Mesendoderm (in vitro differentiated cells): ENCODE data around the gene RFX2. TPM values are rescaled to one million over a fixed set of nuclear protein-coding genes. Genes with fewer than 3 reads are reported as not detected.

Experiments
- DNase-seq: peaks from one replicate; pipeline ENCODE4 v3.0.0; 2013
- H2AK5ac ChIP-seq: 2 replicates; pipeline ENCODE4 v1.6.1; 2013; ENCODE audit warnings: low read length, inconsistent platforms
- H2BK120ac ChIP-seq: 2 replicates; pipeline ENCODE4 v1.6.1; 2013; ENCODE audit warnings: low read depth, mild to moderate bottlenecking, low read length, moderate library complexity, mixed read lengths
- H2BK15ac ChIP-seq: replicated peaks from 2 replicates; pipeline ENCODE4 v1.6.1; 2013; ENCODE audit warnings: low read depth, mild to moderate bottlenecking, moderate library complexity
- H2BK5ac ChIP-seq: 2 replicates; pipeline ENCODE4 v1.6.1; 2013; ENCODE audit warnings: low read length, inconsistent platforms
- H3K18ac ChIP-seq: 2 replicates; pipeline ENCODE4 v1.6.1; 2013; ENCODE audit warnings: mild to moderate bottlenecking, low read length, mixed read lengths
- H3K23ac ChIP-seq: one replicate; pipeline ENCODE4 v1.6.1; 2013; ENCODE audit warnings: low read length
- H3K27ac ChIP-seq: 2 replicates; pipeline ENCODE4 v1.5.1; 2013; ENCODE audit warnings: low read depth, mild to moderate bottlenecking, inconsistent platforms, low read length, moderate library complexity
- H3K27me3 ChIP-seq: 2 replicates; pipeline ENCODE4 v1.6.1; 2013; ENCODE audit warnings: low read length, control low read depth, mild to moderate bottlenecking, inconsistent platforms; ENCODE audit not compliant: insufficient read depth, poor library complexity
- H3K36me3 ChIP-seq: 2 replicates; pipeline ENCODE4 v1.6.1; 2013; ENCODE audit warnings: low read length, inconsistent platforms; ENCODE audit not compliant: control insufficient read depth, insufficient read depth
- H3K4ac ChIP-seq: one replicate; pipeline ENCODE4 v1.6.1; 2013; ENCODE audit warnings: low read depth, mild to moderate bottlenecking, low read length, moderate library complexity
- H3K4me1 ChIP-seq: 2 replicates; pipeline ENCODE4 v1.6.1; 2013; ENCODE audit warnings: low read depth, low read length, inconsistent platforms; ENCODE audit not compliant: control insufficient read depth
- H3K4me2 ChIP-seq: 2 replicates; pipeline ENCODE4 v1.6.1; 2013; ENCODE audit warnings: low read length
- H3K4me3 ChIP-seq: 2 replicates; pipeline ENCODE4 v1.5.1; 2013; ENCODE audit warnings: mild to moderate bottlenecking, low read length
- H3K56ac ChIP-seq: one replicate; pipeline ENCODE4 v1.6.1; 2013; ENCODE audit warnings: low read length
- H3K79me1 ChIP-seq: 2 replicates; pipeline ENCODE4 v1.6.1; 2013; ENCODE audit warnings: low read length, inconsistent platforms
- H3K79me2 ChIP-seq: 2 replicates; pipeline ENCODE4 v1.6.1; 2013; ENCODE audit warnings: mild to moderate bottlenecking, low read length; ENCODE audit not compliant: control insufficient read depth, insufficient read depth
- H3K9ac ChIP-seq: 2 replicates; pipeline ENCODE4 v1.6.1; 2013; ENCODE audit warnings: low read length, inconsistent platforms
- H4K5ac ChIP-seq: one replicate; pipeline ENCODE4 v1.6.1; 2013; ENCODE audit warnings: low read length
- H4K8ac ChIP-seq: one replicate; pipeline ENCODE4 v1.6.1; 2013; ENCODE audit warnings: low read depth, mild to moderate bottlenecking, control low read depth, low read length, moderate library complexity
- WGBS: extraction: QIAGEN DNeasy Blood & Tissue Kit; methylation state at CpG from one replicate; pipeline ENCODE4 v1.1.7; 2013; ENCODE audit warnings: low lambda C conversion rate, missing lambda C conversion rate; ENCODE audit not compliant: insufficient coverage; ENCODE audit errors: extremely low coverage; 5-methylcytosine and 5-hydroxymethylcytosine counted together
- polyA plus RNA-seq, 2 experiments: library from polyadenylated mRNA; stranded (reverse); fragments of 200-250 nt; gene quantifications; one replicate each; pipeline ENCODE4 v1.2.3, GENCODE V29; 2013

RFX2 gene
- 2.2 TPM for polyA plus RNA-seq (2013, experiment 1 of 2)
- polyA plus RNA-seq (2013, experiment 2 of 2), result 2.3 TPM

DNA sequence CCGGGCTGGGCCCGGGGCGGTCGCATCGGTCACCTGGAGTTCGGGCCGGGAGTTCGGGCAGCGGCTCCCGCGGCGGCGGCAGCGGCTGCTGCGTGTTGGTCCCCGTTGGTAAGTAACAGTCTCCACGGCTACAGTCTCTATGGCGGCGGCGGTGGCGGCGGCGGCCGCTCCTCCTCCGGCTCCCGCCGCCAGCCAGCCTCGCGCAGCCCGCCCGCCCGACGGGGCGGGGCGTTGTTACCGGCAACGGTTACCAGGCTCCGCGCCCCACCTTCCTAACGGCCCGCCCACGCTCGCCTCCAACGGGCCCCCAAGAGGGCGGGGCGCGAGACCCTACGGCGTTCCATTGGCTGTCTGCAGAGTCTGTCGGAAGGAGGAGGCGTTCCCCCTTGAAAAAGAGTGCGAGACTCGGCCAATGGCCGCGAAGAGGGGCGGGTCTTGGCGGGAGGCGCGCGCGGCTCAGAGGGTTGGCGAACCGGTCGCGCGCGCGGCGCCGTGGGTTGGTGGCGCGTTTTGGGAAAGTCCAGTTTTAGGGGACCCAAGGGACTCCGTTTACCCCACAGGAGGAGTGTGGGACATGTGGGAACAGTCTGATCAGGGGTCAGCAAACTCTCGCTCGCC is at the start of gene RFX2:
Gene RFX2, minus strand, starts transcription at position 141 of the 618 bp plus-strand sequence. CDS start 63,004 bp downstream, outside the sequence.
- H3K23ac ChIP-seq, result no peak within 1 kb of the TSS
- H3K9ac ChIP-seq, result peak within 1 kb of the TSS; percentile 66
- no peak within 1 kb of the TSS for H3K27ac ChIP-seq
- peak; percentile 99 for DNase-seq
- H3K27me3 ChIP-seq, result peaks cover 12% of the 10 kb centered on the region
- no peaks in the 10 kb centered on the region for H3K4me1 ChIP-seq
- peak within 1 kb of the TSS; percentile 72 for H3K18ac ChIP-seq
- H4K5ac ChIP-seq, result no peak within 1 kb of the TSS
- no peak within 1 kb of the TSS for H2AK5ac ChIP-seq
- peak within 1 kb of the TSS; percentile 76 for H3K56ac ChIP-seq
- no peaks in the 10 kb centered on the region for H3K79me1 ChIP-seq
- H2BK15ac ChIP-seq, result no peak within 1 kb of the TSS
- no peak within 1 kb of the TSS for H3K4ac ChIP-seq
- no peak within 1 kb of the TSS for H2BK120ac ChIP-seq
- peak within 1 kb of the TSS; percentile 81 for H4K8ac ChIP-seq
- no peaks in the 10 kb centered on the region for H3K36me3 ChIP-seq
- no peak within 1 kb of the TSS for H2BK5ac ChIP-seq
- no CpG with 5 or more reads among the region's 75 CpGs for WGBS
- H3K4me2 ChIP-seq, result peak within 1 kb of the TSS; percentile 37
- no peaks in the 10 kb centered on the region for H3K79me2 ChIP-seq
- peak within 1 kb of the TSS; percentile 72 for H3K4me3 ChIP-seq

DNA sequence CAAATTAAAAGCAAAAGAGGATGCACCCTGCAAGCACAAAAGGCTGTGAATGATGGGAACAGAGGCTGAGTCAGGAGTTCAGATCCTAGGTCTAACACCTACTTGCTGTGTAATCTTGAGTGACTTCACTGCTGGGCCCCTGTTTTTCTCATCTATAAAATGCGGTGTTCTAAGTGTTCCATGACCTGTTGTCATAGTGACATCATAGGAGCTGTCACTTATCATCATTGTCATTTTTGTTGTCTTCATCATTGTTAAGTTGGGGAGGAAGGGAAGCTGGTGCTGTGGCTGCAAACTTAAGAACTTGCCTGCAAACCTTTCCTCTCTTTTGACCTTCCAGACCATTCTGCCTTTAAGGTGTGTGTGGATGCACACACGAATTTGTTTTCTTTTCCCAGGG is 45.7 kb upstream of the RFX2 start:
- H4K8ac ChIP-seq, result no peak overlapping the region
- no peaks in the 10 kb centered on the region for H3K4me1 ChIP-seq
- no peak overlapping the region for H3K27ac ChIP-seq
- no peaks in the 10 kb centered on the region for H3K27me3 ChIP-seq
- no peak overlapping the region for H4K5ac ChIP-seq
- no peak overlapping the region for H3K4me2 ChIP-seq
- no CpG with 5 or more reads among the region's 2 CpGs for WGBS
- no peak overlapping the region for H3K9ac ChIP-seq
- DNase-seq, result no peak
- no peak overlapping the region for H3K4me3 ChIP-seq
- H3K23ac ChIP-seq, result no peak overlapping the region
- H3K36me3 ChIP-seq, result no peaks in the 10 kb centered on the region
- no peaks in the 10 kb centered on the region for H3K79me2 ChIP-seq
- no peaks in the 10 kb centered on the region for H3K79me1 ChIP-seq
- H3K56ac ChIP-seq, result no peak overlapping the region
- no peak overlapping the region for H2AK5ac ChIP-seq
- H2BK15ac ChIP-seq, result no peak overlapping the region
- no peak overlapping the region for H3K18ac ChIP-seq
- H2BK120ac ChIP-seq, result no peak overlapping the region
- no peak overlapping the region for H3K4ac ChIP-seq
- no peak overlapping the region for H2BK5ac ChIP-seq

DNA sequence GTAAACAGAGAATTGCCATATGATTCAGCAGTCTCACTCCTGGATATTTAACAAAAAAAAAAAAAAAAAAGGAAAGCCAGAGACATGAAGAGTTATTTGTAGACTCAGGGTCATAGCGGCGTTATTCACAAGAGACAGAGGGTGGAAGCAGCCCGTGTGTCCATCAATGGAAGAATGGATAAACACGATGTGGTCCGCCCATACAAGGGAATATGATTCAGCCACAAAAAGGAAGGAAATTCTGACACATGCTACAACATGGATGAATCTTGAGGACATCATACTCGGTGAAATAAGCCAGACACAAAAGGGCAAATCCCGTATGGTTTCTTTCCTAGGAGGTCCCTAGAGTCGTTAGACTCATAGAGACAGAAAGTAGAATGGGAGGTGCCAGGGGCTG is 40.0 kb upstream of the RFX2 start:
- no peaks in the 10 kb centered on the region for H3K36me3 ChIP-seq
- H4K8ac ChIP-seq, result no peak overlapping the region
- no peaks in the 10 kb centered on the region for H3K79me1 ChIP-seq
- H3K56ac ChIP-seq, result no peak overlapping the region
- no peak overlapping the region for H3K4ac ChIP-seq
- DNase-seq, result no peak
- no peak overlapping the region for H3K9ac ChIP-seq
- no CpG with 5 or more reads among the region's 8 CpGs for WGBS
- H3K4me1 ChIP-seq, result no peaks in the 10 kb centered on the region
- H2BK120ac ChIP-seq, result no peak overlapping the region
- H3K4me2 ChIP-seq, result no peak overlapping the region
- no peaks in the 10 kb centered on the region for H3K27me3 ChIP-seq
- no peak overlapping the region for H3K23ac ChIP-seq
- H3K79me2 ChIP-seq, result no peaks in the 10 kb centered on the region
- H2AK5ac ChIP-seq, result no peak overlapping the region
- no peak overlapping the region for H3K27ac ChIP-seq
- H2BK5ac ChIP-seq, result no peak overlapping the region
- H2BK15ac ChIP-seq, result no peak overlapping the region
- no peak overlapping the region for H4K5ac ChIP-seq
- no peak overlapping the region for H3K4me3 ChIP-seq
- no peak overlapping the region for H3K18ac ChIP-seq

DNA sequence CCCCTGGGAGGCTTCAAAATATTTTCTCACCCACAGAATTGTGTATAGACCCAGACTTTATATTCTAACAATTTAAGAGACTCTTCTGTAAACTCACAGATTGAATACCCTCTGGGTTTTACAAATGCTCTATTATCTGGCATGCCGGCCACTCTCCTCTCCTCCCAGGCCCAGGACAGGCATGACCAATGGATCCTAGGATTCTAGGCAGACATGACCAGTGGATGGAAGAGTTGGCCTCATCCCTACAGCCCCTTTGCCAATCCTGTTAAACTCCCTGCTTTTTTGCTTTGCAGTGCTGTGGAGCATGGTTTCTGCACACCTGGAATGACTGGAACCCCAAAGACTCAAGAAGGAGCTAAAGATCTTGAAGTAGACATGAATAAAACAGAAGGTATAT is 30.9 kb upstream of the RFX2 start:
- Histone ChIP-seq H3K36me3 (no peaks in the 10 kb centered on the region), H4K8ac (no peak overlapping the region), H3K79me1 (no peaks in the 10 kb centered on the region), H3K18ac (no peak overlapping the region), H2BK15ac (no peak overlapping the region), H4K5ac (no peak overlapping the region), H3K9ac (no peak overlapping the region), H2AK5ac (no peak overlapping the region), H3K4me2 (no peak overlapping the region), H2BK5ac (no peak overlapping the region), H3K56ac (no peak overlapping the region), H3K23ac (no peak overlapping the region), H3K27ac (no peak overlapping the region), H3K4me1 (no peaks in the 10 kb centered on the region), H3K4me3 (no peak overlapping the region), H3K4ac (no peak overlapping the region), H3K27me3 (no peaks in the 10 kb centered on the region), H3K79me2 (no peaks in the 10 kb centered on the region), H2BK120ac (no peak overlapping the region)
- no CpG with 5 or more reads among the region's 1 CpG for WGBS
- DNase-seq, result no peak

DNA sequence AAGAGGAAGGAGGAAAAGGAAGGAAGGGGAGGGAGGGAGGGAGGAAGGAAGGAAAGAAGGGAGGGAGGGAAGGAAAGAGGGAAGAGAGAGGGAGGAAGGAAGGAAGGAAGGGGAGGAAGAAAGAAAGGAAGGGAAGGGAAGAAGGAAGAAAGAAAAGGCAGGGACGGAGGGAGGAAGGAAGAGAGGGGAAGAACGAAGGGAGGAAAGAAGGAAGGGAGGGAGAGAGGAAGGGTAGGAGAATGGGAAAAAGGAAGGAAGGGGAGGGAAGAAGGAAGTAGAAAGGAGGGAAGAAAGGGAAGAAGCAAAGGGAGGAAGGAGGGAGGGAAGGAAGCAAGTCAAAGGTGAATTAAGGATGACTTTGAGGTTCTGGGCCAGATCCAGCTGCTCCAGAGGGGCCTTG is 28.2 kb upstream of the RFX2 start:
- H2BK5ac ChIP-seq, result no peak overlapping the region
- no peak overlapping the region for H3K27ac ChIP-seq
- H3K79me1 ChIP-seq, result no peaks in the 10 kb centered on the region
- H3K9ac ChIP-seq, result no peak overlapping the region
- H4K8ac ChIP-seq, result no peak overlapping the region
- no peaks in the 10 kb centered on the region for H3K36me3 ChIP-seq
- no peak overlapping the region for H3K4me2 ChIP-seq
- WGBS, result 96% methylated on average over 2 of the region's 2 CpGs
- DNase-seq, result no peak
- H3K23ac ChIP-seq, result no peak overlapping the region
- H3K79me2 ChIP-seq, result no peaks in the 10 kb centered on the region
- H3K27me3 ChIP-seq, result no peaks in the 10 kb centered on the region
- H3K18ac ChIP-seq, result no peak overlapping the region
- no peak overlapping the region for H3K56ac ChIP-seq
- no peak overlapping the region for H2BK15ac ChIP-seq
- H4K5ac ChIP-seq, result no peak overlapping the region
- H2BK120ac ChIP-seq, result no peak overlapping the region
- H3K4ac ChIP-seq, result no peak overlapping the region
- no peak overlapping the region for H2AK5ac ChIP-seq
- H3K4me3 ChIP-seq, result no peak overlapping the region
- H3K4me1 ChIP-seq, result no peaks in the 10 kb centered on the region

DNA sequence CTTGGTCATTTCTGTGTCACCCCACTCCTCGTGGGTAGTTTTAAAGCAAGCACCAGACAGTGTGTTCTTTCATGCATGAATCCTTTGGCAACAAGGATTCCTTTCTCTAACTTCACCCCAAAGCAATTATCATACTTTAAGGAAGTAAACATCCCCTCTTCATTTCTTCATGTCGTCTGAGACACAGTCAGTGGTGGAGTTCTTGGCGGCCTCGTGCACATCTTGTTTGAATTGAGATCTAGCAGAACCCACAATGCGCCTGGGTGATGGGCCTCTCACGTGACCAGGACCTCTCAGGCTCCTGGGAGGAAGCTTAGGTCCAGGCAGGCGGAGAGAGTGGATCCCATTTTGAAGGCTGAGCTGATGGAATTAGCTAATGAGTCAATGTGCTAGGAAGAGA is 27.8 kb upstream of the RFX2 start:
- Histone ChIP-seq H3K79me2 (no peaks in the 10 kb centered on the region), H3K9ac (no peak overlapping the region), H3K79me1 (no peaks in the 10 kb centered on the region), H3K27me3 (no peaks in the 10 kb centered on the region), H3K4me2 (no peak overlapping the region), H2BK15ac (no peak overlapping the region), H2BK120ac (no peak overlapping the region), H2BK5ac (no peak overlapping the region), H4K8ac (no peak overlapping the region), H3K23ac (no peak overlapping the region), H3K36me3 (no peaks in the 10 kb centered on the region), H4K5ac (no peak overlapping the region), H3K4me1 (no peaks in the 10 kb centered on the region), H3K27ac (no peak overlapping the region), H3K56ac (no peak overlapping the region), H3K4me3 (no peak overlapping the region), H3K18ac (no peak overlapping the region), H2AK5ac (no peak overlapping the region), H3K4ac (no peak overlapping the region)
- DNase-seq, result no peak
- no CpG with 5 or more reads among the region's 7 CpGs for WGBS
